K562 (cell line): Measurements from ENCODE around the gene IL17RC. TPM values are rescaled to one million over a fixed set of nuclear protein-coding genes. Genes with fewer than 3 reads are reported as not detected.
A peak's percentile ranks its signal among the peaks of the same experiment; 100 is the strongest.

Experiments
- AFF1 ChIP-seq, 2 experiments: fragments of 450-650 bp; IDR thresholded peaks; 2 replicates each; pipeline ENCODE4 v1.6.1; 2018; ENCODE audit warnings: mild to moderate bottlenecking in 2 of 2, low read depth in 1 of 2; ENCODE audit not compliant: partially characterized antibody in 2 of 2
- ARID4B ChIP-seq: sonication (generic); formaldehyde crosslinking; IDR thresholded peaks from 2 replicates; pipeline ENCODE4 v1.8.0; 2022; ENCODE audit warnings: mild to moderate bottlenecking, missing genetic modification reagents
- CCAR2 ChIP-seq: fragments of 200-400 bp; formaldehyde crosslinking; IDR thresholded peaks from 2 replicates; pipeline ENCODE4 v1.6.1; 2017; ENCODE audit warnings: mild to moderate bottlenecking, low read depth, low read length
- CCNT2 ChIP-seq: IDR thresholded peaks from 2 replicates; pipeline ENCODE4 v1.6.1; 2011; ENCODE audit warnings: borderline replicate concordance, low read depth, mild to moderate bottlenecking, moderate library complexity, mixed read lengths, low read length; ENCODE audit not compliant: insufficient read length; ENCODE audit errors: extremely low read depth
- EP300 ChIP-seq: IDR thresholded peaks from 2 replicates; pipeline ENCODE4 v1.6.1; 2012; ENCODE audit warnings: low read length, improper control_type of control experiment
- GABPB2 ChIP-seq: fragments of 250-450 bp; sonication (Bioruptor Pico); conservative IDR thresholded peaks from 2 replicates; pipeline ENCODE4 v1.5.1; 2021; ENCODE audit warnings: mild to moderate bottlenecking
- GTF2A2 ChIP-seq: IDR thresholded peaks from 2 replicates; pipeline ENCODE4 v1.6.1; 2016; ENCODE audit warnings: mild to moderate bottlenecking, missing genetic modification characterization, missing compliant biosample characterization
- HNRNPLL ChIP-seq: fragments of 200-400 bp; formaldehyde crosslinking; IDR thresholded peaks from 2 replicates; pipeline ENCODE4 v1.6.1; 2017; ENCODE audit warnings: low read length, low read depth, mild to moderate bottlenecking; ENCODE audit not compliant: poor library complexity, severe bottlenecking
- KDM2B ChIP-seq: fragments of 250-450 bp; sonication (Bioruptor Pico); IDR thresholded peaks from 2 replicates; pipeline ENCODE4 v1.8.0; 2021; ENCODE audit warnings: mild to moderate bottlenecking, moderate library complexity
- NR2C2 ChIP-seq, 2 experiments: fragments of 200-800 bp in 1 of 2; sonication (Bioruptor generic) in 1 of 2; sonication (generic) in 1 of 2; formaldehyde crosslinking in 1 of 2; IDR thresholded peaks; 2 replicates each; pipeline versions ENCODE4 v1.6.1 to v1.8.0; 2016 to 2022; ENCODE audit warnings: mild to moderate bottlenecking in 1 of 2, missing compliant biosample characterization in 1 of 2, missing genetic modification characterization in 1 of 2, missing genetic modification reagents in 1 of 2
- PHF20 ChIP-seq: fragments of 450-650 bp; IDR thresholded peaks from 2 replicates; pipeline ENCODE4 v1.6.1; 2018; ENCODE audit not compliant: partially characterized antibody
- SUPT5H ChIP-seq: fragments of 450-650 bp; IDR thresholded peaks from 2 replicates; pipeline ENCODE4 v1.6.1; 2016
- TCFL5 ChIP-seq: fragments of 250-450 bp; sonication (Bioruptor Pico); conservative IDR thresholded peaks from 2 replicates; pipeline ENCODE4 v1.6.1; 2021; ENCODE audit warnings: mild to moderate bottlenecking, moderate library complexity, matching md5 sums
- XRCC5 ChIP-seq: fragments of 200-400 bp; formaldehyde crosslinking; IDR thresholded peaks from 2 replicates; pipeline ENCODE4 v1.6.1; 2017; ENCODE audit warnings: low read depth, mild to moderate bottlenecking, low read length
- ZNF23 ChIP-seq: fragments of 250-450 bp; sonication (Bioruptor Pico); IDR thresholded peaks from 2 replicates; pipeline ENCODE4 v1.4.0; 2020; ENCODE audit warnings: mild to moderate bottlenecking
- ZNF282 ChIP-seq: sonication (generic); formaldehyde crosslinking; IDR thresholded peaks from 2 replicates; pipeline ENCODE4 v1.8.1; 2023; ENCODE audit warnings: missing genetic modification reagents
- ZNF436 ChIP-seq: fragments of 250-450, 450-650 bp; sonication (Bioruptor Pico); formaldehyde crosslinking; IDR thresholded peaks from 2 replicates; pipeline ENCODE4 v1.7.0; 2020; ENCODE audit warnings: mild to moderate bottlenecking
- ZNF644 ChIP-seq: fragments of 200-800 bp; sonication (Bioruptor generic); IDR thresholded peaks from 2 replicates; pipeline ENCODE4 v1.6.1; 2016; ENCODE audit warnings: low read depth, missing genetic modification characterization, missing compliant biosample characterization
- polyA plus RNA-seq, 8 experiments: library from polyadenylated mRNA; depleted of rRNA in 4 of 8; stranded (reverse) in 5 of 8; unstranded in 3 of 8; fragments of >200 nt; fragmentation: Nextera tagmentation in 2 of 8; fragmentation: Illumina TruSeq in 1 of 8; extraction: Ambion mirVana in 2 of 8; extraction: Trizol in 1 of 8; gene quantifications; 2 replicates each; pipeline versions ENCODE4 v1.2.1 to v1.2.3, GENCODE V29; 2011 to 2014; ENCODE audit warnings: inconsistent platforms in 1 of 8, missing spikeins in 1 of 8
- total RNA-seq, 7 experiments: library from RNA; depleted of rRNA in 6 of 7; stranded (reverse); fragments of >200 nt in 6 of 7; fragmentation: Illumina TruSeq in 2 of 7; extraction: Trizol in 2 of 7; gene quantifications; 2 replicates each; pipeline versions ENCODE4 v1.2.1 to v1.2.3, GENCODE V29; 2011 to 2021; ENCODE audit warnings: low replicate concordance in 1 of 7

The IL17RC gene
- total and polyA plus RNA-seq, 9 of the 15 experiments (the other 6 are each of a cell fraction or from before 2014, with no cell fraction given): 0.15 to 11.4 (median 7.1) TPM; not detected in 1

DNA sequence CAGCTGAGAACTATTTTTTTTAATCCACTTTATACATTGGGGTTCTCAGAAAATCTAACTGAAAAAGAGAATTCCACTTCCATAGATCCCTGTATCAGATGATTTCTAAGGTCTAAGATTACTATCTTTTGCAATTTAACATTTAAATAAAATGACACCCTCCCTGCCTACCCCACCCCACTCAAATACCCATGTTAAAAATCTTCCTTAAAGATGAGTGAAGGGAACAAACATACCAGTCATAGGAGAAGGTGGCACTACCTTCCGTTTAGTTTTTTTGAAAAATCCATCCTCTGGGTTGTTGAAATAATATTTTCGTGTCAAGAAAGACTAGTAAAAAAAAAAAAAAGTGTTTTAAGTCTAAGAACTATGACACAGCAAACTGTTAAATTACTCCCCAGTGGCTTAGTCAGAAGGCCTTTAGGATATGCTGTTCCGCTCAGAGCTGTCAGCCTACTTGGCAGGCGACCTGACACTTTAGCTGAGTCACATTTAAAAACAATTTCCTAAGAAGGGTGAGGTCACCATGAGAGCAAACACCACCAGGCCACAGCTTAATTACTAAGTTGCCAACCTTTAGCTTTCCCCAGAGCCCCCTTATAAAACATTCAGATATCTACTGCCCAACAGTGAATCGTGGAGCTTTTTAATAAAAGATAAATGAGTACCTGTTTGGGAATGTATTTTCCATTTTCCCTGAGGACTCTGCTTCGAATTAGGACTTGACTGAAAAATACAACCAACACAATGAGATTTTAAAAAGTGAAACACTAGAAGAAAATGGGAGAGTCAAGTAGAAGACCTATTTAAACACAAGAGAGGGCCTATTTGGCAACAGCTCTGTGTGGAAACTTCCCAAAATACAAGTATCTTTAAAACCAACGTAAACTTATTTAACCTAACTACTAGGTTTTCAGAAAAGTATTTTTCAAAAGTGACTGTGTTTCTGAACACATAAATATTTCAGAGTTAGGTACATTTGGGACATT is 60.1 kb downstream of the IL17RC start (continued):
- TF ChIP-seq PHF20: no peak
- no peak for TF ChIP-seq XRCC5
- TF ChIP-seq KDM2B (CRISPR knock-in tag): no peak
- TF ChIP-seq SUPT5H: no peak; the same call in 1 of the 2 replicates
- TF ChIP-seq HNRNPLL: no peak
- TF ChIP-seq TCFL5 (CRISPR knock-in tag): 0 out of 2 replicates have a peak, but pooled peaks have one; percentile 9
- TF ChIP-seq AFF1 (IDR thresholded peaks at IDR 0.05; ENCODE audit: low read depth in 1 of 2, partially characterized antibody in 2 of 2): peak; percentile 72 to 73
- peak; percentile 80; the same call in 1 of the 2 replicates for TF ChIP-seq ZNF644 (tag)
- TF ChIP-seq ZNF23 (CRISPR knock-in tag): no peak
- no peak for TF ChIP-seq CCAR2
- TF ChIP-seq ZNF282 (CRISPR knock-in tag): no peak
- no peak for TF ChIP-seq GABPB2 (CRISPR knock-in tag)
- no peak for TF ChIP-seq ARID4B
- TF ChIP-seq GTF2A2: no peak; the same call in 1 of the 2 replicates
- peak; percentile 94 for TF ChIP-seq EP300
- no peak for TF ChIP-seq NR2C2 (CRISPR knock-in tag; IDR thresholded peaks at IDR 0.05)
- TF ChIP-seq NR2C2 (tag; IDR thresholded peaks at IDR 0.05): peak; percentile 77
- peak; percentile 82 for TF ChIP-seq CCNT2
- no peak for TF ChIP-seq ZNF436
